SK-N-SH (cell line): ENCODE measurements around the gene DYNC2LI1. TPM values are rescaled to one million over a fixed set of nuclear protein-coding genes. Genes with fewer than 3 reads are reported as not detected.

Experiments
- CTCF ChIA-PET: fragments of 300-600, 350-600 bp; formaldehyde crosslinking; extraction: SDS; loops from one replicate; lab custom pipeline; 2021; lab: Yijun Ruan, JAX
- POLR2A ChIA-PET: fragments of 350-600 bp; sonication (Branson Sonifier 250); formaldehyde crosslinking; extraction: SDS; loops from one replicate; lab custom pipeline; 2020; ENCODE audit warnings: antibody characterized with exemption, inconsistent platforms; lab: Yijun Ruan, JAX
- DNase-seq: peaks from one replicate; pipeline ENCODE4 v3.0.0; 2012
- H2AFZ ChIP-seq: fragments of 200-600 bp; sonication (generic); 2 replicates; pipeline ENCODE4 v1.8.1; 2016; ENCODE audit warnings: antibody characterized with exemption, mild to moderate bottlenecking, low read depth
- H3F3A ChIP-seq: fragments of 200-600 bp; sonication (generic); replicated peaks from 2 replicates; pipeline ENCODE3; 2016; ENCODE audit warnings: antibody characterized with exemption, mild to moderate bottlenecking; ENCODE audit not compliant: insufficient read depth
- H3K27ac ChIP-seq, 2 experiments: fragments of 200-500 bp in 1 of 2; fragments of 200-600 bp in 1 of 2; sonication (Bioruptor generic) in 1 of 2; sonication (generic), shearing (Covaris generic) in 1 of 2; 2 replicates each; pipeline versions ENCODE4 v1.5.1 to v1.6.1; 2014 to 2016; ENCODE audit warnings: low read depth in 2 of 2, inconsistent platforms in 1 of 2, low read length in 1 of 2, mild to moderate bottlenecking in 1 of 2, mixed read lengths in 1 of 2
- H3K27me3 ChIP-seq: fragments of 200-600 bp; sonication (generic), shearing (Covaris generic); 2 replicates; pipeline ENCODE4 v1.6.1; 2016; ENCODE audit warnings: mixed run types; ENCODE audit not compliant: insufficient read depth
- H3K36me3 ChIP-seq, 2 experiments: fragments of 200-500 bp in 1 of 2; fragments of 200-600 bp in 1 of 2; sonication (Bioruptor generic) in 1 of 2; sonication (generic) in 1 of 2; replicated peaks in 1 of 2; 2 replicates each; pipeline versions ENCODE3 to v1.5.1; 2014 to 2016; ENCODE audit warnings: low read length in 1 of 2, mild to moderate bottlenecking in 1 of 2; ENCODE audit not compliant: insufficient read depth in 2 of 2, control insufficient read depth in 1 of 2
- H3K4me1 ChIP-seq, 2 experiments: fragments of 200-500 bp in 1 of 2; fragments of 200-600 bp in 1 of 2; sonication (Bioruptor generic) in 1 of 2; sonication (generic), shearing (Covaris generic) in 1 of 2; 2 replicates each; pipeline versions ENCODE4 v1.5.1 to v1.6.1; 2014 to 2016; ENCODE audit warnings: low read depth in 1 of 2, low read length in 1 of 2, mixed run types in 1 of 2; ENCODE audit not compliant: insufficient read depth in 2 of 2, control insufficient read depth in 1 of 2
- H3K4me2 ChIP-seq: fragments of 200-600 bp; sonication (generic), shearing (Covaris generic); 2 replicates; pipeline ENCODE4 v1.6.1; 2017; ENCODE audit warnings: mixed run types
- H3K4me3 ChIP-seq, 2 experiments: fragments of 200-500 bp in 1 of 2; fragments of 200-600 bp in 1 of 2; sonication (Bioruptor generic) in 1 of 2; sonication (generic), shearing (Covaris generic) in 1 of 2; 2 replicates each; pipeline versions ENCODE4 v1.5.1 to v1.8.1; 2014 to 2016; ENCODE audit warnings: low read depth in 2 of 2, inconsistent platforms in 1 of 2, low read length in 1 of 2, mild to moderate bottlenecking in 1 of 2, mixed read lengths in 1 of 2, moderate library complexity in 1 of 2
- H3K79me2 ChIP-seq: fragments of 200-600 bp; sonication (generic); 2 replicates; pipeline ENCODE4 v1.8.1; 2017; ENCODE audit warnings: mild to moderate bottlenecking; ENCODE audit not compliant: insufficient read depth
- H3K9ac ChIP-seq: fragments of 200-600 bp; sonication (generic); 2 replicates; pipeline ENCODE4 v1.6.1; 2017; ENCODE audit warnings: mixed run types
- H3K9me2 ChIP-seq: fragments of 200-600 bp; sonication (generic); 2 replicates; pipeline ENCODE4 v1.6.1; 2017; ENCODE audit warnings: mixed run types
- H3K9me3 ChIP-seq: fragments of 200-600 bp; sonication (generic); 2 replicates; pipeline ENCODE4 v1.6.1; 2017; ENCODE audit warnings: mixed run types, mild to moderate bottlenecking, moderate library complexity
- H4K20me1 ChIP-seq: fragments of 200-600 bp; sonication (generic); 2 replicates; pipeline ENCODE4 v1.6.1; 2017; ENCODE audit warnings: mild to moderate bottlenecking, mixed run types; ENCODE audit not compliant: insufficient read depth
- CTCF ChIP-seq: fragments of 200-600 bp; sonication (generic); IDR thresholded peaks from 2 replicates; pipeline ENCODE4 v1.6.1; 2017; ENCODE audit warnings: antibody characterized with exemption, mild to moderate bottlenecking, moderate library complexity
- ELF1 ChIP-seq: IDR thresholded peaks from 2 replicates; pipeline ENCODE4 v1.4.0; 2012
- FOSL2 ChIP-seq: IDR thresholded peaks from 2 replicates; pipeline ENCODE4 v1.4.0; 2012; ENCODE audit warnings: low read depth, mild to moderate bottlenecking, moderate library complexity, borderline replicate concordance
- GATA2 ChIP-seq: sonication (generic); formaldehyde crosslinking; IDR thresholded peaks from 2 replicates; pipeline ENCODE4 v1.5.0; 2020; ENCODE audit warnings: mild to moderate bottlenecking, missing genetic modification reagents
- IRF3 ChIP-seq: fragments of 150-350 bp; IDR thresholded peaks from 2 replicates; pipeline ENCODE4 v1.6.1; 2016; ENCODE audit warnings: mild to moderate bottlenecking, low read depth, low read length
- MEF2A ChIP-seq: IDR thresholded peaks from 2 replicates; pipeline ENCODE4 v1.4.0; 2012; ENCODE audit warnings: low read depth, borderline replicate concordance
- MXI1 ChIP-seq: IDR thresholded peaks from 2 replicates; pipeline ENCODE4 v1.6.1; 2012; ENCODE audit warnings: mild to moderate bottlenecking, low read depth, low read length, improper control_type of control experiment
- NFIC ChIP-seq: IDR thresholded peaks from 2 replicates; pipeline ENCODE4 v1.4.0; 2012; ENCODE audit warnings: borderline replicate concordance
- NRF1 ChIP-seq: IDR thresholded peaks from 2 replicates; pipeline ENCODE4 v1.6.1; 2012; ENCODE audit warnings: low read depth, mild to moderate bottlenecking, low read length
- RCOR1 ChIP-seq: fragments of 150-350 bp; IDR thresholded peaks from 2 replicates; pipeline ENCODE4 v1.6.1; 2017; ENCODE audit warnings: antibody characterized with exemption, low read length
- REST ChIP-seq: IDR thresholded peaks from 2 replicates; pipeline ENCODE4 v1.6.1; 2012; ENCODE audit warnings: mild to moderate bottlenecking, low read depth, low read length, moderate library complexity
- RFX5 ChIP-seq: IDR thresholded peaks from 2 replicates; pipeline ENCODE4 v1.6.1; 2012; ENCODE audit warnings: mild to moderate bottlenecking, improper control_type of control experiment, low read length
- TEAD4 ChIP-seq: IDR thresholded peaks from 2 replicates; pipeline ENCODE4 v1.4.0; 2012; ENCODE audit warnings: mild to moderate bottlenecking, borderline replicate concordance; ENCODE audit not compliant: insufficient read depth
- YY1 ChIP-seq: IDR thresholded peaks from 2 replicates; pipeline ENCODE4 v1.4.0; 2012; ENCODE audit warnings: low read depth, mild to moderate bottlenecking
- ZBTB33 ChIP-seq: IDR thresholded peaks from 2 replicates; pipeline ENCODE4 v1.4.0; 2012; ENCODE audit warnings: low read depth, borderline replicate concordance
- WGBS: methylation state at CpG from one replicate; pipeline ENCODE4 v1.1.6; 2017; ENCODE audit warnings: low lambda C conversion rate; 5-methylcytosine and 5-hydroxymethylcytosine counted together
- polyA plus RNA-seq, 3 experiments: library from polyadenylated mRNA; depleted of rRNA; stranded (reverse); fragments of >200 nt; gene quantifications; 2 replicates each; pipeline ENCODE4 v1.2.3, GENCODE V29; 2012
- TF ChIP-seq, protein P1 (sequence below): IDR thresholded peaks from 2 replicates; pipeline ENCODE4 v1.4.0; 2012; ENCODE audit warnings: low read depth, borderline replicate concordance

The DYNC2LI1 gene
- polyA plus RNA-seq, 1 of the 3 experiments (the other 2 are of a cell fraction), result 20.4 TPM

DNA sequence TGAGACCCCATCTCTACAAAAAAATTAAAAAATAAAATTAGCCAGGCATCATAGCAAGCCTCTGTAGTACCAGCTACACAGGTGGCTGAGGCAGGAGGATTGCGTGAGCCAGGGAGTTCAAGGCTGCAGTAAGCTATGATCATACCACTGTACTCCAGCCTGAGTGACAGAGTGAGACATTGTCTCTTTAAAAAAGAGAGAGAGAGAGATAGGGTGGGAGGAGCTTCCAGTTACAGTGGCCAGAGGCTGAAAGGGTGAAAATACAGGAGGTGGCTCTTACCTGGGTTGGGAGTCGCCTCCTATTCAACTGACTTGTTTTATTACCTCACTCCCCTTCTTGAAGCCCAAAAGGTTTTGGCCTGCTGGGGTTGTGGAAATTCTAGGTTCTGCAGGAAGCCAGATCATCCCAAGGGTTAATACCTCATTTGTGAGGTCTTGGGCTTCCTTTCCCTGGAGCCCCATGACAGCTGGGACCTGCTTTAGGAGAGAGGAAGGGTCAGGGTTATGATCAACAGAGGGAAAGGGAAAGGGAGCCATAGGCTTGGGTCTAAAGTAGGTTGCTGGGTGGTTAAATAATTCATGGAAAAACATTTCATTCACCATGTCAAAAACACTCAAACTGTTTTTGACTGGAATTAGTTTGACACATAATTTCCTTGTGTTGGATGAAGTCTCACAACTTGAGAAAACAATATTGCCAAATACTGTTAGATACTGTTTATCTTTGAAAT is 17.4 kb downstream of the DYNC2LI1 start:
- 95% methylated on average over 2 of the region's 2 CpGs for WGBS
- H2AFZ ChIP-seq, result no peak overlapping the region
- TF ChIP-seq RFX5 (no peak), MEF2A (no peak)

GRCh38 chr2:43792653-43793052 is 18.8 kb downstream of the DYNC2LI1 start:
- ChIA-PET POLR2A (no interaction called here), CTCF (interaction anchor here (0.7 to 1.1 kb wide), 2 partner anchors 12 to 58 kb away, joined by 3 read pairs; no protein-coding TSS in a partner anchor)
- no peak overlapping the region for H3K9ac ChIP-seq
- no peak overlapping the region for H3K4me2 ChIP-seq
- no peak overlapping the region for H3K4me3 ChIP-seq
- H3K36me3 ChIP-seq, result peaks cover 29 to 60% of the 10 kb centered on the region in 2 experiments
- no peak overlapping the region for H2AFZ ChIP-seq
- 90% methylated on average over 3 of the region's 3 CpGs for WGBS
- no peak overlapping the region for H3K27ac ChIP-seq
- H3K9me2 ChIP-seq, result no peaks in the 10 kb centered on the region
- DNase-seq, result no peak
- no peaks in the 10 kb centered on the region for H3K9me3 ChIP-seq
- no peaks in the 10 kb centered on the region for H4K20me1 ChIP-seq
- H3K4me1 ChIP-seq, result no peaks in the 10 kb centered on the region
- H3F3A ChIP-seq, result peaks cover 3% of the 10 kb centered on the region
- H3K79me2 ChIP-seq, result no peaks in the 10 kb centered on the region
- no peaks in the 10 kb centered on the region for H3K27me3 ChIP-seq
- no peak for TF ChIP-seq IRF3
- TF ChIP-seq GATA2, result no peak
- TF ChIP-seq, protein P1, sequence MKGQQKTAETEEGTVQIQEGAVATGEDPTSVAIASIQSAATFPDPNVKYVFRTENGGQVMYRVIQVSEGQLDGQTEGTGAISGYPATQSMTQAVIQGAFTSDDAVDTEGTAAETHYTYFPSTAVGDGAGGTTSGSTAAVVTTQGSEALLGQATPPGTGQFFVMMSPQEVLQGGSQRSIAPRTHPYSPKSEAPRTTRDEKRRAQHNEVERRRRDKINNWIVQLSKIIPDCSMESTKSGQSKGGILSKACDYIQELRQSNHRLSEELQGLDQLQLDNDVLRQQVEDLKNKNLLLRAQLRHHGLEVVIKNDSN, result no peak
- TF ChIP-seq ELF1, result no peak
- TF ChIP-seq TEAD4, result no peak
- TF ChIP-seq ZBTB33, result no peak
- no peak for TF ChIP-seq REST
- no peak for TF ChIP-seq NFIC
- no peak for TF ChIP-seq FOSL2
- no peak for TF ChIP-seq RCOR1
- no peak for TF ChIP-seq CTCF
- no peak for TF ChIP-seq NRF1
- no peak for TF ChIP-seq YY1
- TF ChIP-seq MXI1, result no peak

More for the DNA sequence above, 17.4 kb downstream of the DYNC2LI1 start:
- no peaks in the 10 kb centered on the region for H3K4me1 ChIP-seq
- peaks cover 8% of the 10 kb centered on the region for H3F3A ChIP-seq
- no peak overlapping the region for H3K4me3 ChIP-seq
- no peak overlapping the region for H3K9ac ChIP-seq
- H3K79me2 ChIP-seq, result no peaks in the 10 kb centered on the region
- no peaks in the 10 kb centered on the region for H3K27me3 ChIP-seq
- POLR2A ChIA-PET, result no interaction called here
- H4K20me1 ChIP-seq, result no peaks in the 10 kb centered on the region
- H3K9me2 ChIP-seq, result no peaks in the 10 kb centered on the region
- no peak for DNase-seq
- H3K9me3 ChIP-seq, result no peaks in the 10 kb centered on the region
- no peak overlapping the region for H3K4me2 ChIP-seq
- CTCF ChIA-PET, result interaction anchor here (0.6 to 1.2 kb wide), 4 partner anchors 11 to 135 kb away, joined by 3 to 4 read pairs (median 3); no protein-coding TSS in a partner anchor
- no peak overlapping the region for H3K27ac ChIP-seq
- H3K36me3 ChIP-seq, result peaks cover 24 to 58% of the 10 kb centered on the region in 2 experiments
